ENCODE data around the gene BCLAF3. TPM values are rescaled to one million over a fixed set of nuclear protein-coding genes. Genes with fewer than 3 reads are reported as not detected.
A peak's percentile ranks its signal among the peaks of the same experiment; 100 is the strongest.

BCLAF3 gene
- total RNA-seq (10.2 TPM), polyA plus RNA-seq (1 to 10 TPM; 1.7 to 2.1 (median 2.0) TPM)

DNA sequence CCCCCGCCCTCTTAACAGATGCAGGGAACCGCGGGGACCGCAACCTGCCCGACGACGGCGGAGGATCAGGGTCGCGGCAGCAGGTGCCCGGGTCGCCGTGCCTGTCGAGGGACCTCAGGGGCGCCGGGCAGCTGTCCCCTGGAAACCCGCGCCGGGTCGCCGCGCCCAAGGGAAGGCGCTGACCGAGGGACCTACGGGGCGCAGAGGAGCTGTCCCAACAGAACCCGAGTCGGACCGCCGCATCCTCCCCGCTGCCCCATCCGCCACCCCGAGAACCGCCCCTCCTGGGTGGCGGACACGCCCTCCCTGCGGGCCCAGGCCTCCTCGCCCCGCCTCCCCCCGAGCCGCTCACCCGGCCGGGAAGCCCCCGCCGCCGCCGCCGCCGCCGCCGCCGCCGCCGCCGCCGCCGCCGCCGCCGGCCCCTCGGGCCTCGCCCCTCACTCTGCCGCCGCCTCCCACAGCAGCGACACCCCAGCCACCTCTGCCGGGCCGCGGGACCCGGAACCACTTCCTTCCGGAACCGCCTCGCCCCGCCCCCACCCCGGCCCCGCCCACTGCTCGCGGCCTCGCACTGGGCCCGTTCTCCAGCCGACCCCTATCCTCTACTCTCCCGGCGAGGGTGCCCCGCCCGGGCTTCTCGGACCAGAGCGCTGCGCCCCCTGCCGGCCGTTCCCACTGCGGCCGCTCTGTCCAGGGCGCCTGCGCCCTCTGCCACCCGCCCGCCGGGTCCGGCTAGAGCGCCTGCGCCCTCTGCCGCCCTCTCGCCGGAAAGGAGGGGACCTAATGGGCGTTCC, at the start of gene BCLAF3:
BCLAF3 (minus strand) TSS at position 506 of the 794 bp plus-strand sequence. CDS start 20,797 bp downstream, outside the sequence.
- Mint-ChIP-seq H3K4me1 (peaks cover 7 to 25% (median 12%) of the 10 kb centered on the region in 4 donors), H3K9me3 (no peaks in the 10 kb centered on the region), H3K27me3 (peaks cover 5% of the 10 kb centered on the region), H3K27ac (peak within 1 kb of the TSS; percentile 85 to 97 (median 91)), H3K4me3 (peak within 1 kb of the TSS; percentile 92 to 99 (median 94)), H3K36me3 (no peaks in the 10 kb centered on the region)
- ATAC-seq (ENCODE audit: low read depth in 2 of 2), result peak; percentile 91 to 95
- Histone ChIP-seq H3K27me3 (ENCODE audit: control insufficient read depth, insufficient read depth, low read length) (no peaks in the 10 kb centered on the region), H3K36me3 (ENCODE audit: control insufficient read depth, insufficient read depth, low read length) (no peaks in the 10 kb centered on the region), H3K4me3 (ENCODE audit: low read depth, low read length) (peak within 1 kb of the TSS; percentile 83), H3K9me3 (ENCODE audit: control insufficient read depth in 2 of 2, low read length in 2 of 2) (no peaks in the 10 kb centered on the region), H3K27ac (ENCODE audit: insufficient read depth, low read length, poor library complexity, severe bottlenecking) (peak within 1 kb of the TSS; percentile 66), H3K4me1 (ENCODE audit: control insufficient read depth, insufficient read depth, low read length, poor library complexity, severe bottlenecking) (peaks cover 7% of the 10 kb centered on the region)
- DNase-seq, result peak; percentile 75 to 88 (median 80)

DNA sequence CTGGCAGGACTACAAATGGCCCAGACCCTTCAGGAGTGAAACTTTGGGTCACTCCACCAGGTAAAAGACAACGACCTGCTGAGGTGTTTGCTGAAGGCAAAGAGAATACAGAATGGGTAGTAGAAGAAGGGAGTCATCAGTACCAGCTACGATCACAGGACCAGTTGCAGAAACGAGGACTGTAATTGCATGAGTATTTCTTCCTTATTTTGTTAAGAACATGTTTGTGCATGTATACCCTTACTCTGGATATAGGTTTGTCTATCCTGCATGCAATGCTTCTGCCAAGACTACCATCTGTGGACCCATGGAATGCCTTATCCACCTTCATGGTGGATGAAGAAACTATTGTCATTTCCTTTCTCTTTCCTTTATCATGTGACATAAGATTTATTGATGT, 48.1 kb upstream of the BCLAF3 start:
- H3K36me3 ChIP-seq (ENCODE audit: control insufficient read depth, insufficient read depth, low read length), result no peaks in the 10 kb centered on the region
- ATAC-seq (ENCODE audit: low read depth in 2 of 2) (no peak), DNase-seq (no peak)
- H3K4me1 ChIP-seq (ENCODE audit: control insufficient read depth, insufficient read depth, low read length, poor library complexity, severe bottlenecking), result no peaks in the 10 kb centered on the region
- H3K27me3 Mint-ChIP-seq, result peaks cover 6% of the 10 kb centered on the region
- H3K4me1 Mint-ChIP-seq, result no peaks in the 10 kb centered on the region
- H3K36me3 Mint-ChIP-seq, result peaks cover 13% of the 10 kb centered on the region
- H3K4me3 Mint-ChIP-seq, result no peak overlapping the region
- peaks cover 0 to 5% (median 0%) of the 10 kb centered on the region in 7 donors for H3K9me3 Mint-ChIP-seq
- H3K27ac ChIP-seq (ENCODE audit: insufficient read depth, low read length, poor library complexity, severe bottlenecking), result no peak overlapping the region
- no peak overlapping the region for H3K27ac Mint-ChIP-seq
- no peak overlapping the region for H3K4me3 ChIP-seq (ENCODE audit: low read depth, low read length)
- no peaks in the 10 kb centered on the region for H3K9me3 ChIP-seq (ENCODE audit: control insufficient read depth in 2 of 2, low read length in 2 of 2)
- no peaks in the 10 kb centered on the region for H3K27me3 ChIP-seq (ENCODE audit: control insufficient read depth, insufficient read depth, low read length)

DNA sequence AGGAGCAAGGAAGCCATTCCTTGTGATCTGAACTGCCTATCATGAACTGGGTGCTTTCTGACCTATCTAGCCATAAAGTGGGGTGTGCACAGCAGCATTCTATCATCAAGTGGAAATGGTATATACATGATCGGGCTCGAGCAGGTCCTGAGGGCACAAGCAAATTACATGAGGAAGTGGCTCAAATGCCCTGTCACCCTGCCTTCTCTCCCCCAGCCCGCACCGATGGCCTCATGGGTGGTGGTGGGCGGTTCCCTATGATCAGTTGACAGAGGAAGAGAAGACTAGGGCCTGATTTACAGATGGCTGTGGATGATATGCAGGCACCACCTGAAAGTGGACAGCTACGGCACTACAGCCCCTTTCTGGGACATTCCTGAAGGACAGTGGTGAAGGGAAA, 46.3 kb upstream of the BCLAF3 start:
- Histone ChIP-seq H3K4me3 (ENCODE audit: low read depth, low read length) (no peak overlapping the region), H3K27ac (ENCODE audit: insufficient read depth, low read length, poor library complexity, severe bottlenecking) (no peak overlapping the region), H3K9me3 (ENCODE audit: control insufficient read depth in 2 of 2, low read length in 2 of 2) (no peaks in the 10 kb centered on the region), H3K36me3 (ENCODE audit: control insufficient read depth, insufficient read depth, low read length) (no peaks in the 10 kb centered on the region), H3K4me1 (ENCODE audit: control insufficient read depth, insufficient read depth, low read length, poor library complexity, severe bottlenecking) (no peaks in the 10 kb centered on the region), H3K27me3 (ENCODE audit: control insufficient read depth, insufficient read depth, low read length) (no peaks in the 10 kb centered on the region)
- DNase-seq (no peak), ATAC-seq (ENCODE audit: low read depth in 2 of 2) (no peak)
- no peak overlapping the region for H3K4me3 Mint-ChIP-seq
- no peak overlapping the region for H3K27ac Mint-ChIP-seq
- H3K9me3 Mint-ChIP-seq, result peaks cover 0 to 5% (median 0%) of the 10 kb centered on the region in 7 donors
- H3K27me3 Mint-ChIP-seq, result peaks cover 6% of the 10 kb centered on the region
- H3K4me1 Mint-ChIP-seq, result no peaks in the 10 kb centered on the region
- peaks cover 13% of the 10 kb centered on the region for H3K36me3 Mint-ChIP-seq

DNA sequence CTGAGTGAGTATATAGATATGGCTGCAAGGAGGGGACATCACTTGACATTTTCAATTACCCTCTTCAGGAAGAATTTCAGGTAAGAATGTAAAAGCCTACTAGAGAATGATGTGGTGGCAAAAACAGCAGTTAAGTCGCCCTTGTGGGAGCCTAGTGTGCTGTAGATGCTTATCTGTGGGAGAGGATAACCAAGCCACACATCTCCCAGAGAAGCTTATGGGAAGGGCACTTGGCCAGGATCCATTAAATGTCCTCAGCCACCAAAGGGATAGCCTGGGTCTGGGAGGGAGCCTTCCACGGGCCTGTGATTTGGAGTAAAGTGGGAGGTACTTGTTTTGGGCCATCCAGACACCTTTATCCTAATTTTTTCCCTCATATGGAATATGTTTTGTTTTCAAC, 41.3 kb upstream of the BCLAF3 start:
- ATAC-seq (ENCODE audit: low read depth in 2 of 2), result no peak
- Histone ChIP-seq H3K36me3 (ENCODE audit: control insufficient read depth, insufficient read depth, low read length) (no peaks in the 10 kb centered on the region), H3K4me3 (ENCODE audit: low read depth, low read length) (no peak overlapping the region), H3K4me1 (ENCODE audit: control insufficient read depth, insufficient read depth, low read length, poor library complexity, severe bottlenecking) (no peaks in the 10 kb centered on the region), H3K27me3 (ENCODE audit: control insufficient read depth, insufficient read depth, low read length) (no peaks in the 10 kb centered on the region), H3K27ac (ENCODE audit: insufficient read depth, low read length, poor library complexity, severe bottlenecking) (no peak overlapping the region), H3K9me3 (ENCODE audit: control insufficient read depth in 2 of 2, low read length in 2 of 2) (no peaks in the 10 kb centered on the region)
- no peak for DNase-seq
- Mint-ChIP-seq H3K27ac (no peak overlapping the region), H3K27me3 (no peaks in the 10 kb centered on the region), H3K4me1 (peaks cover 0 to 9% (median 3%) of the 10 kb centered on the region in 4 donors), H3K9me3 (no peaks in the 10 kb centered on the region), H3K36me3 (peaks cover 5% of the 10 kb centered on the region), H3K4me3 (no peak overlapping the region)

DNA sequence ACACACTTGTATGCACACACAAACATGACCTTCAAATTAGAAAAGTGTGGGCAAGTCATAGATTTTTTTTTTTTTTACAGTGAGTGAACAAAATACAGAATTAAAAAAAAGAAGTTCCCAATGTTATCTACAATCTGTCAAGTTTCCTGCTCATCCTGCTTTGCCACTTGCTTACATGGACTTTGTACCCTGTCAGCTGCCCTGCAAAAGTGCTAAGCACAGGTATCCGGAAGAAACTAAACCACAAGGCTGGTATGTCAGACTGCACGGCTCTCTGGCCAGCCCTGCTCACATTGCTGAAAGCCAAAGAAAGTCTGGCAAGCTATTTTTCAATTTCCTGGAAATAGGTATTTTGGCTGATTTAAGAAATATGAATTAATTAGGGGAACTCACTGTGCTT, 38.9 kb upstream of the BCLAF3 start:
- H3K27me3 Mint-ChIP-seq, result no peaks in the 10 kb centered on the region
- Histone ChIP-seq H3K4me1 (ENCODE audit: control insufficient read depth, insufficient read depth, low read length, poor library complexity, severe bottlenecking) (no peaks in the 10 kb centered on the region), H3K27me3 (ENCODE audit: control insufficient read depth, insufficient read depth, low read length) (no peaks in the 10 kb centered on the region), H3K4me3 (ENCODE audit: low read depth, low read length) (no peak overlapping the region), H3K27ac (ENCODE audit: insufficient read depth, low read length, poor library complexity, severe bottlenecking) (no peak overlapping the region), H3K9me3 (ENCODE audit: control insufficient read depth in 2 of 2, low read length in 2 of 2) (no peaks in the 10 kb centered on the region), H3K36me3 (ENCODE audit: control insufficient read depth, insufficient read depth, low read length) (no peaks in the 10 kb centered on the region)
- H3K4me1 Mint-ChIP-seq, result peaks cover 0 to 9% (median 3%) of the 10 kb centered on the region in 4 donors
- H3K27ac Mint-ChIP-seq, result no peak overlapping the region
- no peak overlapping the region for H3K4me3 Mint-ChIP-seq
- ATAC-seq (ENCODE audit: low read depth in 2 of 2) (no peak), DNase-seq (peak in 1 of 3 donors; percentile 36)
- no peaks in the 10 kb centered on the region for H3K9me3 Mint-ChIP-seq
- no peaks in the 10 kb centered on the region for H3K36me3 Mint-ChIP-seq

DNA sequence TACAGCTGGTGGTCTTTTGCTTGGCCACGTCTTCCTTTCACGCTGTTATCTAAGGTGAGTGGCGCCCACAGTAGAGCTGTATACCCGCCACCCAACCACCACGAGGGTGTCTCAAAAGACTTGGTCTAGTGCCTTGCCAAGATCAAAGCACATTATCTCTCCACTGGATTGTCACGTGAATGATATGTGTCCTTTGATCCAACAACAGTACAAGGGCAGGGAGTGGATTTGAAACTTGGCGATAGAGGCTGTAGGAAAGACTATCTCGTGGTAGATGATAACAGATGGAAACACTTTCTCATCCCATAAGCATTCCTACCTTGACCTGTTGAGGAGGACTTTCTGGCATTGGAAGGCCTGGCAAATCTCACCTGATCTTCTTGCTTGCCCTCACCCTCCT, 37.7 kb upstream of the BCLAF3 start:
- H3K36me3 Mint-ChIP-seq, result no peaks in the 10 kb centered on the region
- no peak for DNase-seq
- peaks cover 0 to 9% (median 3%) of the 10 kb centered on the region in 4 donors for H3K4me1 Mint-ChIP-seq
- no peaks in the 10 kb centered on the region for H3K27me3 ChIP-seq (ENCODE audit: control insufficient read depth, insufficient read depth, low read length)
- H3K4me3 ChIP-seq (ENCODE audit: low read depth, low read length), result no peak overlapping the region
- H3K9me3 ChIP-seq (ENCODE audit: control insufficient read depth in 2 of 2, low read length in 2 of 2), result no peaks in the 10 kb centered on the region
- no peak overlapping the region for H3K27ac ChIP-seq (ENCODE audit: insufficient read depth, low read length, poor library complexity, severe bottlenecking)
- no peak for ATAC-seq (ENCODE audit: low read depth in 2 of 2)
- no peaks in the 10 kb centered on the region for H3K9me3 Mint-ChIP-seq
- H3K4me3 Mint-ChIP-seq, result no peak overlapping the region
- no peaks in the 10 kb centered on the region for H3K27me3 Mint-ChIP-seq
- H3K27ac Mint-ChIP-seq, result no peak overlapping the region
- H3K36me3 ChIP-seq (ENCODE audit: control insufficient read depth, insufficient read depth, low read length), result no peaks in the 10 kb centered on the region
- no peaks in the 10 kb centered on the region for H3K4me1 ChIP-seq (ENCODE audit: control insufficient read depth, insufficient read depth, low read length, poor library complexity, severe bottlenecking)

DNA sequence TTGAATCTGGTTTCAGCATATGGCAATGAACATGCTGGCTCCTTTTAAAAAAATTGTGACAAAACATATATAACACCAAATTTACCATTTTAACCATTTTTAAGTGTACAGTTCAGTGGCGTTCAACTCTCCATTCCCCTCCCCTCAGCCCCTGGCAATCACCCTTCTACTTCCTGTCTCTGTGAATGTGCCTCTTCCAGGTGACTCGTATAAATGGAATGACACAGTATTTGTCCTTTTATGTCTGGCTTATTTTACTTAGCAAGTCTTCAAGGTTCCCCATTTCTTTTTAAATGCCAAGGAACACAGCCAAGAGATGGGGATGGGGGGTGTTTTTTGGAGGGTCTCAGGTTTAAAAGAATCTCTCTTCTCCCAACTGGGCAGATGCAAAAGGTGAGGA, 35.4 kb upstream of the BCLAF3 start:
- no peak overlapping the region for H3K27ac ChIP-seq (ENCODE audit: insufficient read depth, low read length, poor library complexity, severe bottlenecking)
- Mint-ChIP-seq H3K36me3 (no peaks in the 10 kb centered on the region), H3K9me3 (no peaks in the 10 kb centered on the region), H3K4me1 (peaks cover 0 to 9% (median 3%) of the 10 kb centered on the region in 4 donors), H3K4me3 (no peak overlapping the region), H3K27ac (no peak overlapping the region), H3K27me3 (no peaks in the 10 kb centered on the region)
- no peaks in the 10 kb centered on the region for H3K9me3 ChIP-seq (ENCODE audit: control insufficient read depth in 2 of 2, low read length in 2 of 2)
- H3K27me3 ChIP-seq (ENCODE audit: control insufficient read depth, insufficient read depth, low read length), result no peaks in the 10 kb centered on the region
- no peak for DNase-seq
- no peaks in the 10 kb centered on the region for H3K36me3 ChIP-seq (ENCODE audit: control insufficient read depth, insufficient read depth, low read length)
- H3K4me1 ChIP-seq (ENCODE audit: control insufficient read depth, insufficient read depth, low read length, poor library complexity, severe bottlenecking), result no peaks in the 10 kb centered on the region
- no peak for ATAC-seq (ENCODE audit: low read depth in 2 of 2)
- H3K4me3 ChIP-seq (ENCODE audit: low read depth, low read length), result no peak overlapping the region
